ENCODE results near the gene ATP6V0A4.

DNA sequence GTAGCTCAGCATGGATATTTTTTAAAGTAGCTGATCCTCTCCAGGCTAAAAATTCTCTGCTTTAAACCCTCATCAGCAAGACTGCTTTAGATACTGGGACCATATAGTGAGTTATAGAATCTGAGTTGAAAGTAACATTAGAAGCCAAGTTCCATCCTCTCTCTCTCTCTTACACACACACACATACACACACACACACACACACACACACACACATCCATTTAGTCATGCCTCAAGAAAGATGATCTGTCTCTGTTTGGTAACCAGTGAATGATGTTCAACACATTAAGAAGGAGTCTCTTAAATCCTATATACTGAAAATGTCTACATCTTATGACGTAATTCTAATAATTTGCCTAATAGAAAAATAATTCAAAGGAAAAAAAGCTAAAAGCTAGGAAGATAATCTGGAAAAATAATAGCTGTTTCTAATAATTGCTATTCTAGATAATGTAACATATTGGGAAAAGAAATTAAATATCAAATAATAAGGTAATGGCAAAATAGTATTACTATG, 16.9 kb upstream of the ATP6V0A4 start:
- TF ChIP-seq, protein P1, sequence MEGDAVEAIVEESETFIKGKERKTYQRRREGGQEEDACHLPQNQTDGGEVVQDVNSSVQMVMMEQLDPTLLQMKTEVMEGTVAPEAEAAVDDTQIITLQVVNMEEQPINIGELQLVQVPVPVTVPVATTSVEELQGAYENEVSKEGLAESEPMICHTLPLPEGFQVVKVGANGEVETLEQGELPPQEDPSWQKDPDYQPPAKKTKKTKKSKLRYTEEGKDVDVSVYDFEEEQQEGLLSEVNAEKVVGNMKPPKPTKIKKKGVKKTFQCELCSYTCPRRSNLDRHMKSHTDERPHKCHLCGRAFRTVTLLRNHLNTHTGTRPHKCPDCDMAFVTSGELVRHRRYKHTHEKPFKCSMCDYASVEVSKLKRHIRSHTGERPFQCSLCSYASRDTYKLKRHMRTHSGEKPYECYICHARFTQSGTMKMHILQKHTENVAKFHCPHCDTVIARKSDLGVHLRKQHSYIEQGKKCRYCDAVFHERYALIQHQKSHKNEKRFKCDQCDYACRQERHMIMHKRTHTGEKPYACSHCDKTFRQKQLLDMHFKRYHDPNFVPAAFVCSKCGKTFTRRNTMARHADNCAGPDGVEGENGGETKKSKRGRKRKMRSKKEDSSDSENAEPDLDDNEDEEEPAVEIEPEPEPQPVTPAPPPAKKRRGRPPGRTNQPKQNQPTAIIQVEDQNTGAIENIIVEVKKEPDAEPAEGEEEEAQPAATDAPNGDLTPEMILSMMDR (IDR thresholded peaks at IDR 0.05): no peak
- no peak for TF ChIP-seq POLR2AphosphoS5 (IDR thresholded peaks at IDR 0.05)
